Lower lobe of right lung (tissue), 2 donors: ENCODE measurements around the gene RNF26. TPM values are rescaled to one million over a fixed set of nuclear protein-coding genes. Genes with fewer than 3 reads are reported as not detected.

Experiments used
- ATAC-seq, 2 donors: fragments of 200-7000 bp; cut with Tn5 transposase; one replicate each; pipeline ENCODE4 v1.9.1; 2020 to 2022; ENCODE audit warnings: mild to moderate bottlenecking in 2 of 2, moderate library complexity in 2 of 2
- DNase-seq: peaks from one replicate; pipeline ENCODE4 v3.0.0-alpha.2; 2020
- H3K27ac ChIP-seq: fragments of 200-600 bp; one replicate; pipeline ENCODE4 v1.8.0; 2022
- H3K27me3 ChIP-seq: fragments of 200-600 bp; one replicate; pipeline ENCODE4 v1.8.0; 2022; ENCODE audit warnings: low read depth
- H3K36me3 ChIP-seq: fragments of 200-600 bp; one replicate; pipeline ENCODE4 v1.8.0; 2022; ENCODE audit warnings: mild to moderate bottlenecking
- H3K4me1 ChIP-seq: fragments of 200-600 bp; one replicate; pipeline ENCODE4 v1.8.0; 2022
- H3K4me3 ChIP-seq: fragments of 200-600 bp; one replicate; pipeline ENCODE4 v1.8.0; 2022; ENCODE audit warnings: mild to moderate bottlenecking
- H3K9me3 ChIP-seq: fragments of 200-600 bp; one replicate; pipeline ENCODE4 v1.8.0; 2022
- CTCF ChIP-seq: fragments of 200-600 bp; IDR thresholded peaks from one replicate; pipeline ENCODE4 v1.8.0; 2022; ENCODE audit warnings: antibody characterized with exemption, mild to moderate bottlenecking
- intact Hi-C: fragments of 100-400 bp; cut with DNase I; formaldehyde crosslinking; loops from one replicate; pipeline ENCODE4 v1.11.0; 2022
- total RNA-seq: library from RNA; stranded (reverse); fragmentation: NEBNext Ultra II Directional; extraction: Animal tissue kit (Norgen Biotek cat#: 25700); gene quantifications from one replicate; pipeline ENCODE4 v1.2.1, GENCODE V29; 2021
- donor health status: DM: no; HTN: yes; CAD: no; lungs with severe emphysema.

The RNF26 gene
- total RNA-seq, 1 donor from 2014 or later = 19.3 TPM

- peak overlapping the region; percentile 51 for H3K4me3 ChIP-seq
- intact Hi-C loops = no loop called here
- peaks cover 10% of the 10 kb centered on the region for H3K36me3 ChIP-seq
- H3K9me3 ChIP-seq = no peaks in the 10 kb centered on the region
- no peak for DNase-seq
- peaks cover 61% of the 10 kb centered on the region for H3K4me1 ChIP-seq
- TF ChIP-seq CTCF = no peak
- peaks cover 50% of the 10 kb centered on the region for H3K27me3 ChIP-seq
- peak overlapping the region; percentile 90 for H3K27ac ChIP-seq
- ATAC-seq = peak in 1 of 2 donors; percentile 3
These were observed 18.2 kb upstream of the RNF26 start for GRCh38 chr11:119316016-119316728.

- peaks cover 10% of the 10 kb centered on the region for H3K36me3 ChIP-seq
- H3K9me3 ChIP-seq = no peaks in the 10 kb centered on the region
- peaks cover 50% of the 10 kb centered on the region for H3K27me3 ChIP-seq
- peak within 1 kb of the TSS; percentile 90 for H3K27ac ChIP-seq
- peaks cover 69% of the 10 kb centered on the region for H3K4me1 ChIP-seq
- DNase-seq (no peak), ATAC-seq (no peak)
- TF ChIP-seq CTCF = no peak
- intact Hi-C loops = no loop called here
- H3K4me3 ChIP-seq = peak within 1 kb of the TSS; percentile 51
These were observed 17.4 kb upstream of the RNF26 start, which contains the start of gene MCAM for GRCh38 chr11:119316729-119317591. Gene MCAM (minus strand): TSS chr11:119317130. CDS start chr11:119317101, 29 bp downstream.

GRCh38 chr11:119317592-119318239 is 16.6 kb upstream of the RNF26 start:
- Histone ChIP-seq H3K9me3 (no peaks in the 10 kb centered on the region), H3K4me3 (peak overlapping the region; percentile 51), H3K27ac (peak overlapping the region; percentile 90), H3K4me1 (peaks cover 77% of the 10 kb centered on the region), H3K36me3 (peaks cover 10% of the 10 kb centered on the region), H3K27me3 (peaks cover 50% of the 10 kb centered on the region)
- DNase-seq = no peak
- no peak for TF ChIP-seq CTCF
- ATAC-seq = no peak
- intact Hi-C loops = no loop called here

- Histone ChIP-seq H3K4me3 (peak overlapping the region; percentile 6), H3K36me3 (peaks cover 6% of the 10 kb centered on the region), H3K27me3 (peaks cover 50% of the 10 kb centered on the region), H3K9me3 (no peaks in the 10 kb centered on the region), H3K4me1 (peaks cover 84% of the 10 kb centered on the region), H3K27ac (peak overlapping the region; percentile 90)
- no peak for DNase-seq
- peak; percentile 2 to 15 for ATAC-seq
- intact Hi-C loops = no loop called here
- no peak for TF ChIP-seq CTCF
These were observed 15.8 kb upstream of the RNF26 start for GRCh38 chr11:119318240-119319135.
